Fibroblast of gingiva (primary cell): ENCODE results near the gene PLA2G7.
A peak's percentile ranks its signal among the peaks of the same experiment; 100 is the strongest.
"Not testable (repeated sequence)": the region's sequence is repeated elsewhere in the genome, so short reads cannot be mapped to it uniquely, and the experiment has no call there.

Experiments used
- DNase-seq: peaks from one replicate; pipeline ENCODE4 v3.0.0-alpha.2; 2011; ENCODE audit warnings: low read depth

PLA2G7 gene

GRCh38 chr6:46734867-46735719 is at the start of gene PLA2G7:
Gene PLA2G7, minus strand, starts transcription at chr6:46735375. Its CDS starts 12,484 bp downstream, at chr6:46722891.
- DNase-seq: no peak

- DNase-seq: no peak
These were observed 49.4 kb upstream of the PLA2G7 start for GRCh38 chr6:46784535-46784934.

GRCh38 chr6:46781478-46782378 is 46.6 kb upstream of the PLA2G7 start:
- peak; percentile 57 for DNase-seq

GRCh38 chr6:46777476-46778346 is 42.5 kb upstream of the PLA2G7 start:
- DNase-seq: no peak

- DNase-seq: no peak
These were observed 41.0 kb upstream of the PLA2G7 start for GRCh38 chr6:46776070-46776712.

GRCh38 chr6:46774736-46775135 is 39.6 kb upstream of the PLA2G7 start:
- not testable (repeated sequence) for DNase-seq

- DNase-seq: no peak
These were observed 38.2 kb upstream of the PLA2G7 start for GRCh38 chr6:46773201-46773855.

GRCh38 chr6:46772762-46773161 is 37.6 kb upstream of the PLA2G7 start:
- DNase-seq: no peak

GRCh38 chr6:46772016-46772415 is 36.8 kb upstream of the PLA2G7 start:
- no peak for DNase-seq

GRCh38 chr6:46764961-46765360 is 29.8 kb upstream of the PLA2G7 start:
- no peak for DNase-seq

GRCh38 chr6:46764280-46764679 is 29.1 kb upstream of the PLA2G7 start:
- DNase-seq: not testable (repeated sequence)

GRCh38 chr6:46763466-46763865 is 28.3 kb upstream of the PLA2G7 start:
- DNase-seq: no peak

- DNase-seq: no peak
These were observed 25.8 kb upstream of the PLA2G7 start for GRCh38 chr6:46760925-46761324.

GRCh38 chr6:46758960-46759753 is 24.0 kb upstream of the PLA2G7 start:
- no peak for DNase-seq

GRCh38 chr6:46757214-46757596 is 22.0 kb upstream of the PLA2G7 start:
- DNase-seq: no peak

GRCh38 chr6:46756469-46757213 is 21.5 kb upstream of the PLA2G7 start:
- no peak for DNase-seq

GRCh38 chr6:46755865-46756264 is 20.7 kb upstream of the PLA2G7 start:
- no peak for DNase-seq

GRCh38 chr6:46751658-46752057 is 16.5 kb upstream of the PLA2G7 start:
- no peak for DNase-seq

GRCh38 chr6:46749731-46750130 is 14.6 kb upstream of the PLA2G7 start:
- DNase-seq: no peak
